ENCODE measurements around the gene ENTREP1.
"Not testable (repeated sequence)": the region's sequence is repeated elsewhere in the genome, so short reads cannot be mapped to it uniquely, and the experiment has no call there.

Gene ENTREP1

GRCh38 chr9:69371001-69371400 is 46.0 kb downstream of the ENTREP1 start:
- DNase-seq (ENCODE audit: low spot score), result no peak

DNA sequence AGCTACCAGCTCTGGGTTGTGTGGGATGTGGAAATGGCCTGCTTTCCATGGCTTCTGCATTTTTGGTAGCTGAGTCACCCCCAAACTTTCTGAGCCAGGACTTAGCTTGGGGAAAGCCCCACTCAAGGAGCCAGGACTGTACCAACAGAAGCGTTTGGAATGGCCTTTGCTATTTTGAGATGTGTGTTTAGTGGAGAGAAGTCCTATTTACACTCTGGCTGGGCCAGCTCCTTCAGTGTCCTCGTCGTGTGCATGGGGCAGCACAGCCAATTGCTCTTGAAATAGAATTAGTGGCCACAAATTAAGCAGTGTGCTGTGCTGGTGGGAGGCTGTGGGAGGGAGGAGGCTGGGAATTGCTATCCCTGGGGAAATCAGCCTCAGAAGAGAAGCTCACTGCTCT is 51.6 kb downstream of the ENTREP1 start:
- no peak for DNase-seq (ENCODE audit: low spot score)

DNA sequence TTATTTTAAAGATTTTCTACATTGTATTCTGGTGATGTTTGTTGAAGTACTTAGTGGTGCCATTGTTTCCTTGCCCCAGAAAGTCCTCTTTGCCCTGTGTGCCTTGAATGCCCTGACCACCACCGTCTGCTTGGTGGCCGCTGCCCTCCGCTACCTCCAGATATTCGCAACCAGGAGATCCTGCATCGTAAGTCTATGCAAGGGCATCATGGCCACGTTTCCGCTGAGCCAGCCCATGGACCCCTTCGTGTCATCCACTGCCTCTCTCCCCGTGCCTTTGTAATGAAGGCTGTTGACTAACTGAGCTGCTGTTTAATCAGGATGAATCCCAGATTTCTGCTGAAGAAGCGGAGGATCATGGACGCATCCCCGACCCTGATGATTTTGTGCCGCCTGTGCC is 52.3 kb downstream of the ENTREP1 start:
- no peak for DNase-seq (ENCODE audit: low spot score)

GRCh38 chr9:69377981-69378380 is 53.0 kb downstream of the ENTREP1 start:
- no peak for DNase-seq (ENCODE audit: low spot score)

GRCh38 chr9:69379270-69379982 is 54.4 kb downstream of the ENTREP1 start:
- DNase-seq (ENCODE audit: low spot score), result peak; percentile 8

GRCh38 chr9:69380301-69380700 is 55.3 kb downstream of the ENTREP1 start:
- no peak for DNase-seq (ENCODE audit: low spot score)

- no peak for DNase-seq (ENCODE audit: low spot score)
Observed at GRCh38 chr9:69380811-69381210, 55.8 kb downstream of the ENTREP1 start.

- DNase-seq (ENCODE audit: low spot score), result no peak
Observed at GRCh38 chr9:69382135-69382534, 57.1 kb downstream of the ENTREP1 start.

GRCh38 chr9:69385581-69386033 is 60.6 kb downstream of the ENTREP1 start:
- DNase-seq (ENCODE audit: low spot score), result no peak

DNA sequence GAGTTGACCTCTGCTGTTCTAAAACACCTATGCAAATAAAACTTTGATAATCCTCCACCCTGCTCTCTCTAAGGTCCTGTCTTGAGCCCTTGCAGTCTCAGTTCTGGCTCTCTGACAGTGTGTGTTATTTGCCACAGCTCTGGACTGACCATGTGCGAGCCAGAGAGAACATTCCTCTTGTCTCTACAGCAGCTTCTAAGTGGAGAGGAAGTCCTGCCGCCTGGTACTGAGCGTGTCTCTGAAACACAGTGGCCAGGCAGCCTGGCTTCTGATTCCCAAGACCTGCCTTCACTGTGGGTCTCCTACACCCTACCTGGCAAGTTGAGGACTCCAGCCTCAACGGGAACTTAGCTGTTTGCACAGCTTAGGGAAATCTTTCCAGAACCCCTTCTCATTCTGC is 61.6 kb downstream of the ENTREP1 start:
- DNase-seq (ENCODE audit: low spot score), result no peak

DNA sequence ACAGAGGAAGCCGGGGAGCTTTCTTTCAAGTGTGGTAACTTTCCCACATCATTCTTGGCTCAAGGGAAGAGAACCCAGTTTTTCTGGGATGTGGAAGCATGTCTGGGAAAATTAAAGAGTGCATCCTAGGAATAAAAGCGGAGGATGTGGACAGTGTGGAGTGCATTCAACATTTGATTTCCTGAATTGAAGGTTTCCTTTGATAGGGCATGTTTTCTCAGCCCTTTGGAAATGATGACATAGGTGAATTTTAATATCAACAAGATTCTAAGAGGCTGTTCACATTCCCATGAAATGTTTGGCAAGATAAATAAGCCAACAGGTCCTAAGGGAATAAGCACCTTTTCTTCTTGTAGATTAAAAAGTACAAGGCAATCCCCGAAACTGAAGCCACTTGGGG is 63.6 kb downstream of the ENTREP1 start:
- no peak for DNase-seq (ENCODE audit: low spot score)

GRCh38 chr9:69389437-69389995 is 64.5 kb downstream of the ENTREP1 start:
- DNase-seq (ENCODE audit: low spot score), result no peak

DNA sequence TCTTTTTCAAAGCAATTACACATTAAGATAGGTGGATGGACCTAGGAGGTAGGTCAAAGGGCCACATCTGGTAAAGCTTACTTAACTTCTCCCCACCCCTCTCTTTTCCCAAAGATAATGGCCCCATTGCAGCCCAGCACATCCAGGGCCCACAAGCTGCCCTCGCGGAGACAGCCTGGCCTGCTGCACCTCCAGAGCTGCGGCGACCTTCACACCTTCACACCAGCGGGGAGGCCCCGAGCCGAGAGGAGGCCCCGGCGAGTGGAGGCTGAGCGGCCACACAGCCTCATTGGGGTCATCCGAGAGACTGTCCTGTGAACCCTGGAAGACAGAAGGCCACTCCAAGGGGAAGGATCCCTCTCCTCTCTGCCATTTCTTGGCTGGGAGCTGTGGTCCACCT is 66.5 kb downstream of the ENTREP1 start:
- DNase-seq (ENCODE audit: low spot score), result no peak

GRCh38 chr9:69391946-69392345 is 66.9 kb downstream of the ENTREP1 start:
- no peak for DNase-seq (ENCODE audit: low spot score)

- DNase-seq (ENCODE audit: low spot score), result no peak
Observed at GRCh38 chr9:69392826-69393225, 67.8 kb downstream of the ENTREP1 start.

GRCh38 chr9:69393425-69393824 is 68.4 kb downstream of the ENTREP1 start:
- DNase-seq (ENCODE audit: low spot score), result no peak

GRCh38 chr9:69395718-69396117 is 70.7 kb downstream of the ENTREP1 start:
- DNase-seq (ENCODE audit: low spot score), result no peak

- no peak for DNase-seq (ENCODE audit: low spot score)
Observed at GRCh38 chr9:69396759-69397158, 71.7 kb downstream of the ENTREP1 start.

DNA sequence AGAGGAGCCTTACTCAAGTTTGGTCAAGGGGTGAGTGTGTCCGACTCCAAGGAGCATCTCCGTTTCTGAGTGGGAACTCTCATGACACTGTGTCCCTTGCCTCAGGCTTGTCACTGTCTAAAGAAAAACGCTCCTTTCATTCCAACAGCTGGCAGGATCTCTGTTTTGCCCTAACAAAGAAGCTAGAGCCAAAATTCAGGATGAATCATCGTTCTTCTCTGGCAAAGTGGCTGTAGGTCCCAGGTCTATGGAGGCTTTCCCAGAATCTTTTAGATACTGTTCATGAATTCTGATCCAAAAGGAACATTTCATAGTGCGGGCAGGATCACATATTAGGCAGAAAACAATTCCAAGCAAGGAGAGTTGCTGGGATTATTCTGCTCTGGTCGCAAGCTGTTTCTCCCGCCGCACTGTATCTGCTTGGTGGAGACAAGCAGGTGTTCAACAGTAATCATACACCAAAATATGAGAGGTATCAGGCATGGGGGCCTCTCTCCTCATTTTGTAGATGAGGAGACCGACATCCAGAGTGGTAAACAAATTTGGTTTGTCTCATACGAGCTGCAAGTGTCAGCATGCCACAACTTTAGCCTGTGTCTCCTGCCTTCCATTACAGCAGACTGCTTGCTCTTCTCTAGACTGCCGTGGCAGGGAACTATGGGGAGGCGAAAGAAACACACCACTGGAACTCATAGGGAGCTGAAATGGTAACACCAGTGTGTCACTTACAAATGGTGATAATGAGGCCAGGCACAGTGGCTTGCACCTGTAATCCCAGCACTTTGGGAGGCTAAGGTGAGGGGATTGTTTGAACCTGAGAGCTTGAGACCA is 72.6 kb downstream of the ENTREP1 start:
- no peak for DNase-seq (ENCODE audit: low spot score)

- no peak for DNase-seq (ENCODE audit: low spot score)
Observed at GRCh38 chr9:69400470-69400869, 75.5 kb downstream of the ENTREP1 start.

GRCh38 chr9:69409936-69410335 is 84.9 kb downstream of the ENTREP1 start:
- DNase-seq (ENCODE audit: low spot score), result not testable (repeated sequence)

GRCh38 chr9:69411246-69411645 is 86.2 kb downstream of the ENTREP1 start:
- DNase-seq (ENCODE audit: low spot score), result no peak
